Measurements from ENCODE around the gene NDUFA9. TPM values are rescaled to one million over a fixed set of nuclear protein-coding genes. Genes with fewer than 3 reads are reported as not detected.

NDUFA9 gene
- total RNA-seq, 4 donors from 2014 or later = 36.1 to 73.4 (median 52.2) TPM

DNA sequence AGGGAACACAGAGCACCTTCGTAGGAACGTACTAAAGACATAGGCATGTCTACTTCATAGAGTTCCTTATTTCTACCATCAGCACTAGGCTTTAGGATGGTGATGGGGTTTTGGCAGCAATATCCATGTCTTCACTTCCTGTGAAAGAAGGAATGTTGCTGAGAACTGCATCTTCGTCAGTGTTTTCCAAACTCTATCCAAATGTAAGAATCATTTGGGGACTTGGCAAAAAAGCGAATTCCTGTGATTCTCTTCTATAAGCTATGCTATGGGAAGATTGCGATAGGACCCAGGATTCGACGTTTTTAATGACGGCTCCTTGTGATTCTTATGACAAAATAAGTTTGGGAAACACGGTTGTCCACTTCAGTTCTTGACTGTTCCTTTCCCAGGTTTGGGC, 39.8 kb upstream of the NDUFA9 start:
- DNase-seq = no peak
- H3K36me3 ChIP-seq = peaks cover 12 to 24% of the 10 kb centered on the region in 2 donors
- no peak overlapping the region for H3K4me3 ChIP-seq (replicated peaks in 1 of 3)
- H3K4me1 ChIP-seq = peaks cover 0 to 4% of the 10 kb centered on the region in 2 donors
- H3K9me3 ChIP-seq = no peaks in the 10 kb centered on the region
- intact Hi-C loops (cut with DNase I) = no loop called here
- TF ChIP-seq, protein P1, sequence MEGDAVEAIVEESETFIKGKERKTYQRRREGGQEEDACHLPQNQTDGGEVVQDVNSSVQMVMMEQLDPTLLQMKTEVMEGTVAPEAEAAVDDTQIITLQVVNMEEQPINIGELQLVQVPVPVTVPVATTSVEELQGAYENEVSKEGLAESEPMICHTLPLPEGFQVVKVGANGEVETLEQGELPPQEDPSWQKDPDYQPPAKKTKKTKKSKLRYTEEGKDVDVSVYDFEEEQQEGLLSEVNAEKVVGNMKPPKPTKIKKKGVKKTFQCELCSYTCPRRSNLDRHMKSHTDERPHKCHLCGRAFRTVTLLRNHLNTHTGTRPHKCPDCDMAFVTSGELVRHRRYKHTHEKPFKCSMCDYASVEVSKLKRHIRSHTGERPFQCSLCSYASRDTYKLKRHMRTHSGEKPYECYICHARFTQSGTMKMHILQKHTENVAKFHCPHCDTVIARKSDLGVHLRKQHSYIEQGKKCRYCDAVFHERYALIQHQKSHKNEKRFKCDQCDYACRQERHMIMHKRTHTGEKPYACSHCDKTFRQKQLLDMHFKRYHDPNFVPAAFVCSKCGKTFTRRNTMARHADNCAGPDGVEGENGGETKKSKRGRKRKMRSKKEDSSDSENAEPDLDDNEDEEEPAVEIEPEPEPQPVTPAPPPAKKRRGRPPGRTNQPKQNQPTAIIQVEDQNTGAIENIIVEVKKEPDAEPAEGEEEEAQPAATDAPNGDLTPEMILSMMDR (IDR thresholded peaks at IDR 0.05) = no peak
- no peak for TF ChIP-seq POLR2A (IDR thresholded peaks at IDR 0.05)
- WGBS, 2 donors = 91 to 93% methylated on average over 9 of the region's 9 CpGs
- no peaks in the 10 kb centered on the region for H3K27me3 ChIP-seq
- H3K27ac ChIP-seq = no peak overlapping the region

DNA sequence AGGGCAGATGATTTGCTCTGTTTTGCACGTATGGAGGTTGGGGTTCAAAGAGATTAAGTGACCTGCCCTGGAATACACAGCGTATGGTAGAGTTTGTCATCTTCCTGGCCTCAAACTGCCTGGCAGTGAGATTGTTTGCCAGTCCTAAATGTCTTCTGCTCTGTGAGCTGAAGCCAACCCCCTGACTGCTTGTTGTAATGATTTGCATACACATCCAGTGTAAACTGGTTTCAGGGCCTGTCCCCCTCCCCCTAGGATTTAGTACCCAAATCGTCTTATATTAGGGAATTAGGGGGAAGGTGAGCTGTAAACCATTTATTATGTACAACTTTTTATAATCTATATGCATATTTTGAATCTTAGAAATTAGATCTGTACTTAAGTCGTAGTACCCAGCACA, 38.4 kb upstream of the NDUFA9 start:
- DNase-seq = no peak
- Histone ChIP-seq H3K27ac (no peak overlapping the region), H3K9me3 (no peaks in the 10 kb centered on the region), H3K4me1 (peaks cover 0 to 4% of the 10 kb centered on the region in 2 donors), H3K27me3 (no peaks in the 10 kb centered on the region), H3K36me3 (peaks cover 12 to 24% of the 10 kb centered on the region in 2 donors), H3K4me3 (replicated peaks in 1 of 3) (no peak overlapping the region)
- TF ChIP-seq POLR2A (IDR thresholded peaks at IDR 0.05) = no peak
- TF ChIP-seq, protein P1 (IDR thresholded peaks at IDR 0.05) = no peak
- intact Hi-C loops (cut with DNase I) = no loop called here
- WGBS, 2 donors = 71 to 75% methylated on average over 4 of the region's 4 CpGs

DNA sequence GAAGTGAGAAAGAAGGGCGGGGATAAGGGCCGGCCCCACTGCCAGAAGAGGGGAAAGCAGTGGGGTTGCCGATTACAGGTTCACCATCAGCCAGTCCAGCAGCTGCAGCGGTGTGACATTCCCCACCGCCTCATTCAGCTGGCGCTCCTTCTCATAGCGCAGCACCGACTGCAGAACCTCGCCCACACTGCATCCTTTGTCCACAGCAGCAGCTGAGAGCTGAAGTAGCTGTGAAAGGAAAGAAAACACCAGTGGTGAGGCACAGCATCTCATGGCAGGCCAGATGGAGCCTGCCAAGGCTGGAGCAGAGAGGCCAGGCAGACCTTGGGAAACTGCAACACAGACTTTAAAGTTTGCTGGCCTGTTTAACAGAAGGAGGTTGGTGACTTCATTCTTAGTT, 33.2 kb upstream of the NDUFA9 start:
- Histone ChIP-seq H3K9me3 (no peaks in the 10 kb centered on the region), H3K27ac (peak overlapping the region in 2 of 3 donors; percentile 2 to 20), H3K27me3 (no peaks in the 10 kb centered on the region), H3K36me3 (peaks cover 6 to 21% of the 10 kb centered on the region in 2 donors), H3K4me1 (peaks cover 5 to 7% of the 10 kb centered on the region in 2 donors), H3K4me3 (replicated peaks in 1 of 3) (no peak overlapping the region)
- WGBS, 2 donors = 93 to 96% methylated on average over 9 of the region's 9 CpGs
- intact Hi-C loops (cut with DNase I) = no loop called here
- no peak for TF ChIP-seq POLR2A (IDR thresholded peaks at IDR 0.05)
- TF ChIP-seq, protein P1 (IDR thresholded peaks at IDR 0.05) = no peak
- no peak for DNase-seq

DNA sequence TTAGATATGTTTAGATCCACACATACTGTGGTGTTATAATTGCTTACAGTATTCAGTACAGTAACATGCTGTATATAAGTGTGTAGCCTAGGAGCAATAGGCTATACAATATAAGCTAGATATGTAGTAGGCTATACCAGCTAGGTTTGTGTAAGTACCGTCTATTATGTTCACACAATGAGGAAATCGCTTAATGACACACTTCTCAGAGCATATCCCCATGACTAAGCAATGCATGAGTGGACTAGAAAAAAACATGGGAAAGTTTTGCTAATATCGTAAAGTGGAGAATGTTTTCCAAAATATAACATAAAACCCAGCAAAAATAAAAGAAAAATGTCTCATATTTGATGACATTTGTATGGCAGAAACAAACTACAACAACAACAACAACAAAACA, 27.4 kb upstream of the NDUFA9 start:
- no peak for TF ChIP-seq POLR2A (IDR thresholded peaks at IDR 0.05)
- TF ChIP-seq, protein P1 (IDR thresholded peaks at IDR 0.05) = no peak
- H3K27me3 ChIP-seq = no peaks in the 10 kb centered on the region
- WGBS, 2 donors = 37 to 56% methylated on average over 3 of the region's 3 CpGs
- H3K27ac ChIP-seq = no peak overlapping the region
- H3K4me3 ChIP-seq (replicated peaks in 1 of 3) = no peak overlapping the region
- no peaks in the 10 kb centered on the region for H3K4me1 ChIP-seq
- intact Hi-C loops (cut with DNase I) = no loop called here
- no peaks in the 10 kb centered on the region for H3K9me3 ChIP-seq
- no peak for DNase-seq
- no peaks in the 10 kb centered on the region for H3K36me3 ChIP-seq

DNA sequence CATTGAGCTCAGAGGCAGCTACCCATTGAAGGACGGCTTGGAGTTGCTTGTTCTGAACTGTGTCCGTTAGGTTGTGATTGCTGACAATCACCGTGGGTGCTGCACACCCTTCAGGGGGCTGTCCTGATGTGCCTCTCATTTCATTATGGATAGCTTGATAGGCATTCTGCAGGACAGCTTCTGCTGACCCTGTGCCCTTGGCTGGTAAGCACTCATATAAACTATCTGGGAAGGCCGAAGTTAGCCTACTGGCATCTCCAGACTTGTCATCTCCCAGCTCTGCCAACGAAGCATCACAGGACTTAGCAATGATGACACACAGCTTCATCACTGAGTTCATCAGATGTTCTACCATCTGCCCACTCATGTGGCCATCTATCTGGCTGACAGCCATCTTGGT, 22.4 kb upstream of the NDUFA9 start:
- Histone ChIP-seq H3K36me3 (no peaks in the 10 kb centered on the region), H3K4me1 (no peaks in the 10 kb centered on the region), H3K27ac (no peak overlapping the region), H3K9me3 (no peaks in the 10 kb centered on the region), H3K27me3 (no peaks in the 10 kb centered on the region), H3K4me3 (replicated peaks in 1 of 3) (no peak overlapping the region)
- DNase-seq = no peak
- WGBS, 2 donors = 86 to 93% methylated on average over 5 of the region's 5 CpGs
- intact Hi-C loops (cut with DNase I) = no loop called here
- TF ChIP-seq POLR2A (IDR thresholded peaks at IDR 0.05) = no peak
- TF ChIP-seq, protein P1 (IDR thresholded peaks at IDR 0.05) = no peak

Measured in thyroid gland (tissue), 4 donors.